Measurements from ENCODE around the gene CHCHD6. TPM values are rescaled to one million over a fixed set of nuclear protein-coding genes. Genes with fewer than 3 reads are reported as not detected.

The CHCHD6 gene
- total RNA-seq, 1 donor from 2014 or later, result 3.7 TPM

DNA sequence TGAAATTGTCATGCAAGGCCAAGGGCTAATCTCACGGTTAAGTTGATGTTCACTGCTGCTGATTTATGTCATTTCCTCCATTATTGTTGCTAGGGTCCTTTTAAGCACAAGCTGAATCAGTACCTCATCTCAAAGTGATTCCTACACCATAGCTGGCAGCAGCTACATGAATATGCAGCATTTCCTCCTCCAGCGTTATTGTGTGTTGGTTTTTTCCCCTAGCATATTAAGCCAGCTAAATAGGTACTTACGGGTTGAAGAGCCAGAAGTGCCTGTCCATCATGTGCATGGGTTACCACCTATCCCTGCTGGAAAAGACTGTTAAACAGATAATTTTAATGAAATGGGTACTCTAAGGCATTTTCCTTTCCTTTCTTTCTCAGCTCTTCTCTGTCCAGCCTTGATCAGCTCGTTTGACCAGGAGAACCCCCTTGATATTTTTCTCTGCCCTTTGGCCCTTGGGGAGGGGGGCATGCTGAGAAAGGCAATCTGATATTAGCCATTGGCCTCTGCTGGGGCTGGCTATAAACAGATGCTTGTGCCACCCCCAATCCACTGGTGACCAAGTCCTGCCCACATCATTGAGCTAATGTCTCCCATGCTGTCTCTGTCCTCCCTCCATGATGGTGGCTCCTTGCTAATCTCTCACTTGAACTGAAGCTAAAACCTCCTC, 163.3 kb downstream of the CHCHD6 start:
- no peak for DNase-seq

DNA sequence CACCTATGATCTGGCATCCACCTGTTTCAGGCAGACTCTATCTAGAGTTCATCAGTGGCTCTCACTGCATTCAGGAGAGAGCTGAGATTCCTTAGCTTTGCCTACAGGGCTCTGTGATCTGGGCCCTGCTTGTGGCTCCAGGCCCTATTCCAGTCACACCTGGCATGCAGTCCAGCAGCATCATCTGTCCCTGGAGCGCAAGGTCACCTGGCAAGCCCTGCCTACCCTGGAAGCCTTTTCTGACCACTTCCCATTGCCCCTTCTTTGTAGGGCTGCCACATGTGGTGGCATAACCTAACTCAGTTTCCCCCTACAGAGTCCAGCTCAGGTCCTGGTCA, 163.8 kb downstream of the CHCHD6 start:
- no peak for DNase-seq

DNA sequence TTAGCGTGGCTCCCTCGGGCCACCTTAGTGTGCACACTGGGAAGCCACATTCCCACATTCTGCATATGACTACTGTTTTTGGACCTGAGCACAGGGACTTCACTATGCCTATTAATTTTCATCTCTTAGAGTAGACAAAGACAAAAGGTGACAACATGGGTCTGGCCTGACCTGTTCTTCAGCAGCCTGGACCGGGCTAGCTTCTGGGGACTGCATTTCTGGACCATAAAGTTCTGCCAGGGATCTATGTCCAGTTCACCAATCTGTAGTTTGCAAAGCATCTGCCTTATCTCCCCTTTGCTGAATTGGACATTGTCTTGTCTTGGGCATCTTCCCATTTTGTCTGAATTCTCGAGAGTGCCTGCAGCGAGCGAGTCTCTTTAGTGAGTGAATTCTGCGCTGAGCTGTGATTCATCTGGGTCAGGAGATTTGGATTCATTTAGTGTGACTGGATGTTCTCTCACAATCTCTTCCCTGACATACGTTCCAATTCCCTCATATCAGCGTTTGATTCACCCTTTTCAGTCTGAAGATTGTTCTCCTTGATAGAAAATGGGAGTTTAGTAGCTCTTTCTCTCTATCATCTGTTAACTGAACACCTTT, 166.7 kb downstream of the CHCHD6 start:
- no peak for DNase-seq

DNA sequence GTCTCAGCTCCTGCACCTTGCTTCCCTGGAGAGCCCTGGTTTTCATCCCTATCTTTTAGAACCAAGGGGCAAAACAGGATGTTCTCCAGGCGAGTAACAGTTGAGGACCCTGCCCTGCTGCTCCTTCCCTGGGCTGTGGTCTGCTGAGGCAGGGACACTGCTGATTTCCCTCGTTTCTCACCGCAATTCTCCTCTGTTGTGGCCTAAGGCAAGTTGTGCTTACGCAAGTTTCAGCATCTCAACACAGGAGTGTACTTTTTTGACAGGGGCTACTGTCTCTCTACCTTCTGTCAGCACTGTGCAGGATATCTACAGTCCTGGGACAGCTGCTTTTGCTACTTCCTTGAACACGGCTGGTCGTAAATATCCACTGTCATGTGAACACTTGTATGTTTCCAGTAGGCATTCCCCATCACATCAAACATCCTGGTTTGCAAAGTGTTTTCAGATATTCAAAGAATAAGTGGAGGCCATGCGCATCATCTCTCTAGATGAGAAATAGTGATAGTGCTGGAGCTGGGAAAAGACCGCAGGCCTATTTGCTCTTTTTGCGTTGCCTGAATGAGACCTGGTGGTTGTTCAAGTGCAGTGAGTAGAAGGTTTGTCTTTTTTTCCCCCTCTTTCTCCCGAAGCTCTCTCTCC, 168.8 kb downstream of the CHCHD6 start:
- no peak for DNase-seq

DNA sequence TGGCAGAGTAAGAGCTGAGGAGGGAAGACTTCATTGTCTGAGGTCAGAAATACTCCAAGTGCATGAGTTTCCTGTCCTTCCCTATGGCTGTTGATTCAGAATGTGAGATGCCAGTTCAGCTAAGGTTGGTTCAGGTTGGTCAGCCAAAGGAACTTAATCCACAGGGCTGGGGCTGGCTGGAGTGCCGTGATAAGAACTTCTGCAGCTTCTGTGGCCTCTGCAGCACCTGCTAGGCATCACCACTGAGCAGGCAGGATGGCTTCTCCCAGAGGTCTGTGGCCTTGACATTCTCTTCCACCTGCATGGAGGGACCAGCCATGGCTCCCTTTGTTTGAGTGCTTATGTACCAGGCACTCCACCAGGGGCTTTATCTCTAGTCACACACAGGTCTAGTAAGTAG, 169.4 kb downstream of the CHCHD6 start:
- no peak for DNase-seq

DNA sequence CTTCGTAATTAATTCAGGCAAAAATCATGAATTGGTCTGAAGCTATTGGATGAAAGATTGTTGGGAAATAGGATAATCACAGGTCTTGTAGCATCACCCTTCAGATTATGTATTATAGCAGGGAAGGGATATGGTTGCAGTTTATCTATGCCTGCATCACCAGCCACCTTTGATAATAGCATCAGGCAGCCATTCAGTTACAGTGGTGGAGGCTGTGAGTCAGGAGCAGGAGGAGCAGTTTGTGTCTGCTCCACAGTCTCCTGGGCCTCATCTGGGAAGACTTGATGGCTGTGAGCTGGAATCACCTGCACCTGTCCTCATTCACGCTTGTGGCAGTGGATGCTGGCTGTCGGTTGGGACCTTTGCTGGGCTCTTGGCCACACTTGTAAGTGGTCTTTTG, 174.6 kb downstream of the CHCHD6 start:
- no peak for DNase-seq

DNA sequence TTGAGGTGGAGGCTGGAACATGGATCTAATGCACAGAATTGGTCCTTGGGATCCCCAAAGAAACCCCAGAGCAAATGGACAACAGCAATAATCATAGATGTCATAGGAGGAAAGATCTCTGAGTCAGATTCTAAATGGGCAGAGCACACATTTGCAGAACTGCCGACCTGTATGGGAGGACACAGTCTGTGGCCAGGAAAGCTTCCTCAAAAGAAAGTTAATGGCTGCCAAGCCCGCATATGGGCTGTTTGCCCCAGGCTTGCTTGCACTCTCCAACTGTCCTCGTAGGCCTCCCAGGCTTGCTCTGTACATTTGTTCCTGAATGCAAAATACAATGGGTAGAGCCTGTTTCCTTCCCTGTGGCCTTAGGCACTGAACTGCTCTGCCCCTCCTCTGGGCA, 176.9 kb downstream of the CHCHD6 start:
- DNase-seq, result no peak

DNA sequence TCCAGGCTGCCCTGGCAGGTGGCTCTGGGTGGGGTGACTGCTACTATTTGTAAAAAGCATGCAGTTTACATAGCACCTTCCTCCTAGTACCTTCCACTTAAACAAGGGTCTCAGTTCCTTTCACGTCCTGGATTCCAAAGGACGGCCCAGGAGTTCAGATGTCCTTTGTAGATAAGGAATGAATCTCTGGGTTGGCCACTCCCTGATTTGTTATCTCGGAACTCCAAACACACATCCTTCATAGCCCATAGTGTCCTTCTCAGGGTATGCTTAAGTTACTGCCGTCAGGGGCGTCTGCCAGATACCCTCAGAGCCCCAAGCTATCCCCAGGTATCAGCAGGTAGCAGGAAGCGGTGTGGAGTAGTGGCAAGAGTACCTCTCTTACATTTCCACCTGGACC, 177.8 kb downstream of the CHCHD6 start:
- DNase-seq, result no peak

DNA sequence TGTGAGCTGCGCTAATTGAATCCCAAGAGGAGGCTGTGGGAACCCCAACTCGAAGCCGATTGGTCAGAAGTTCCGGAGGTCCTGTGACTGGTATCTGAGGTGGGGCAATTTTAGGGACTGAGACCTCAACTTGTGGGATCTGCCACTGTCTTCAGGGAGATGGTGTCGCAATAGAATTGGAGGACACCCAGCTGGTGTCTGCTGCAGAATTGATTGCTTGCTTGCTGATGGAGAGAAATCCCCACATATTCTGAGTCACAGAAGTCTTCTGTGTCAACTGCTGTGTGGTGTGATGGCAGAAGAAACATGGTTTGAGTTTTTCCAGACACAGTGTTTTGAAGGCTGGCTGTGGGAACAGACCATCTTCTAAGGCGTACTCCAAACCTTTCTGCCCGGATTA, 179.2 kb downstream of the CHCHD6 start:
- no peak for DNase-seq

DNA sequence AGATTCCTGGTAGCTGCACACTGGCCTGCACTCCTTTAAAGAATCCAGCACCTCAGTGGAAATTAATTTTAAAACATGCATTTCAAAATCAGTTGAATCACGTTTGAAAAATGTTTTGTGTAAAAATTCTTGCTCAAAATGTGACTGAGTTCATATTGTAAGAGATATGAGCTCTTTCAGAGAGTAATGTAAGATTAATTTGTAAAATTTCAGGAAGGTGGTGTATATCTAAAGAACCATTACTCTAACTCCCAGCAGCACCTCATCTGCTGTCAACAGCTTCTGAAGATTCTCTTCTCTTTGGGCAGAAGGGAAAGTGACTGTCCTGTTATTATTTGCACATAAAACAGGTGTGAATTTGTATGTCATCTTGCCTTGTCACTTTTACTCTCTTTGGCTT, 181.4 kb downstream of the CHCHD6 start:
- DNase-seq, result no peak

DNA sequence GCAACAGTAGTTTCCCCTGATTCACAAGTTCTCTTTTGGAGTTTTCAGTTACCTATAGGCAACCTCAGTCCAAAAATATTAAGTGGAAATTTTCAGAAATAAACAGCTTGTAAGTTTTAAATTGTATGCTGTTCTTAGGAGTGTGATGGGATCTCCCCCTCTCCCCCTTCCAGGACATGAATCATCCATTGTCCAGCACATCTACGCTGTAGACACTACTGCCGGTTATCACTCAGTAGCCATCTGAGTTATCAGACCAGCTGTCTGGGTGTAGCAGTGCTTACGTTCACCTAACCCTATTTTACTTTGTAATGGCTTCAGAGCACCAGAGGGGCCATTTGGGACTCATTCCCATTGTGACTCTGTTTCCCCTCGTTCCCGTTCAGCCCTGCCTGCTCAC, 182.2 kb downstream of the CHCHD6 start:
- DNase-seq, result peak; percentile 80

DNA sequence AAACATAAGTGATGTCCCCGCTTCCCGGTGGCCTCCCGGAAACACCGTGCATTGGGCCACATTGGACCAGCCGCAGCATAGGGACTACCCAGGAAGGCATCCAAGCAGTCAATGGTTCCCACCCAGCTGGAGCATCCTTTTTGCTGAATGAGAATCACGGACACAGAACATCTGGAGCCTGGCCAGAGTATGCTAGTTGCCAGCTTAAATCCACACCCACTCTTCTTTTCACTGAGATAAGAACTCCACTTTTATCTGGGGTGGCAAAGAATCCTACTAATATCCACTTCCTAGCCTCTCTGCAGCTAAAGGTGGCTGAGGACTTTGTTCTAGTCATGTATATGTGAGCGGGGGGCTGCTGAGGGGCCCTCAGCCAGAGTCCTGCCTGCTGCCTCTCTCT, 183.6 kb downstream of the CHCHD6 start:
- no peak for DNase-seq

DNA sequence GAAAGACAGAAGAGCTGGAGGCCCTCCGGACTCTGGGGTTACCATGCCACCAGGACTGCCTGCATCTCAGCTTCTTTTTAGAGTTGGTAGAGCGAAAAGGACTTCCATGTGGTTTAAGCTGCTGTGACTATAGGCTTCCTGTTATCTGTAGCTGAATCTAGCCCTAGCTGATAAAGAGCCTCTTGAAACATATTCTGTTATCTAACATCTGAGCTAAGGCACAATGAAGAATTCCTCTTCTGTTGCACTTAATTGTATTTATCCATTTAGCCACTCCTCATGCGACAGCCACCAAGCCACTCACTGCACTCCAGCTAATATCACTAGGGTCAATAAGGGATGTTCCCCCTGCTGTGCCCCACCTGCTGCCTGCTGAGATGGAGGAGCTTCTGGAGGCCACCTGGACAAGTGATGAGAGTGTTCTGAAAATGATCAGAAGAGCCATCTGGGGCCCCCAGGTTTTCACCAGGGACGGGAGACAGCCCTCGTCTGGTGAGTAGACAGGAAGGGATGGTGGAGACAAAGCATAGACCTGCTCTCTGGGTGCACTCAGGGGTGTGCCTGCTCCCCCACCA, 184.2 kb downstream of the CHCHD6 start:
- no peak for DNase-seq

DNA sequence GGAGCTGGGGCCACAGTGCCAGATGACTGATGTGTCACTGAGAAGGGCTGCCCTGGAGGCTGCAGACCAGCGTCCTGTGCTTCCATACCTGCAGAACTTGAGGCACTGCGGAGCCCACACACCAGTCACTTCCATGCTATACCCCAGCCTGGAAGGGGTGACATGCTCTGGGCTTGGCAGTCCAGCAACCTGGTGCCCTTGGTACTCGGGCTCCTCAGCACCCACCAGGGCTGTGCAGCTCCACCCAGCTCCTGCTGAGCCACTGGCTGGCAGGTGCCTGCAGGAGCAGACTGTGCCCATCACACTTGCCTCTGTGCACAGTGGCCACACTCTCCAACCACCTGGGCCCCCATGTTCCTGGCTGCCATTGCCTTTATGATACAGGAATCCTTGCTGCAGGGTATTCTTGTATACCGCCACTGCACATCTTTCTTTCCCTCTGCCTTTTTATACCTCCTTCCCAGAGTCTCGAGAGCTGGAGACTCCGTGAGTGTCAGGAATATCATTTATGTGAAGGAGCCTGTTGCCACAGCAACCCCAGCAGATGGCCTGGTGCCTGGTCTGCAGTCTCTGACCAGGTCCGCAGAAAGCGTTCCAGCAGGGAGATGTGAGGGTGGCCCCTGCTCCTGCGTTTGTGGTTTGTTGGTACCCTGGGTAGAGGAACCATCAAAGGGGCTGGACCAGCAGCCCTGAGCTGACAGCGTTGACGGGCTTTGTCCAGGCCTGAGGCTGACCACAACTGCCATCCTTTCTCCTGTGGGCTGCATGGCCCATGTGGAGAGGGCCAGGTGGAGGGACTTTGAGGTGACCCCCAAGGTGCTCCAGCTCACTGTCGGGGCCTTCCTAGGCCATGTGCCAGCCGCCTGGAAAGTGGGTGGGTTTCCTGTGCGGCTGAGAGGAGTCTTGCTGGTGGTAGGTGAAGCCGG, 185.5 kb downstream of the CHCHD6 start:
- DNase-seq, result no peak

DNA sequence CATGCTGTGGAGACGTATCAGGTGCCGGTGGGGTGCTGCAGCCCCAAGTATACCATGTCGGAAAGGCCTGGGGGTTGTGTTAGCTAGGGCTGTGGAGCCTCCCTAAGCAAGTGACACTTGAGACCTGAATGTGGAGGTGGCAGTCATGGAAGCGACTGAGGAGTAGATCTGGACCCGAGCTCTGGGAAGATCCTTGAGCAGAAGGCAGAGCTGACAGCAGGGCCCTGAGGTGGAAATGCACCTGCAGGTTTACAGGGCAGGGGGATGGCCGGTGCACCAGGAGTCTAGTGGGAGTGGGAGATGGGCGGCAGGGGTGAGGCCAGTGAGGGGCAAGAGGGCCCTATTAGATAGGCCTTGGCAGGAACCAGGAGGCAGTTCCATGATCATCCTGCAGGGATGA, 187.1 kb downstream of the CHCHD6 start:
- no peak for DNase-seq

DNA sequence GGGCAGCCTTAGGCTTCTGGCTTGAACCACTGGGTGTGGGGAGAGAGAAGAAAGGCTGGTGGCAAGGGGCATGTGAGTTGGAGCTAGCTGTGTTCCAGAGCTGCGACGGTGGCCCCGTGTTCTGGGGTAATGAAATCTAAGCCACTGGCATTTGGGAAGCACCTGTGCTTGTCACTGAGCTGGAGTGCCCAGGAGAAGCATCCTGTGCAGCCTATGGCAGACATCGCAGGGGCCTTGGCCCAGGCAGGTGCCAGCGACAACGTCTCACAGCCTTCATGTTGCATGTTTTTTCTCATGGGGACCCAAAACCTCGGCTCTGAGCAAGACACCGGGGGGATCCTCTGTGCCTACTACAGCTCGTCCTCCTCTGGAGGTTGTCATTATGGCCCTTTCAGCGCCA, 187.8 kb downstream of the CHCHD6 start:
- DNase-seq, result no peak

DNA sequence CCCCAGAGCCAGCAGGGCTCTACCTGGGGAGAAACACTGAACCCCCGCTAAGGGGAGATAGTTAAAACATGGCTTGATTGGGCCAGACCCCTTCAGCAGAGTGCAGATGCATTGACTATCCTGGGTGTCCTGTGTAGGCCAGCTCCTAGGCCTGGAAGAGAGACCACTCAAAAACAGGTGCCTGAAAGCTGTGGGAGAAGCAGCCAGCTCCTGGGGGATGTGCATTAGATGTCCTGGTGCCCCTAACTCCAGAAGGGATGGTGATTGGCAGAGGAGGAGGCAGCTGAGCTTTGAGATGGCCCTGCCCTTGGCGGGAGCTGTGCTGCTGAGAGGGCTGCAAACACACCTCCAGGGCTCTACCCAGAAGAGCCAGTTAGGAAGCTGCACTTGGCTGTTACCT, 189.6 kb downstream of the CHCHD6 start:
- DNase-seq, result no peak

DNA sequence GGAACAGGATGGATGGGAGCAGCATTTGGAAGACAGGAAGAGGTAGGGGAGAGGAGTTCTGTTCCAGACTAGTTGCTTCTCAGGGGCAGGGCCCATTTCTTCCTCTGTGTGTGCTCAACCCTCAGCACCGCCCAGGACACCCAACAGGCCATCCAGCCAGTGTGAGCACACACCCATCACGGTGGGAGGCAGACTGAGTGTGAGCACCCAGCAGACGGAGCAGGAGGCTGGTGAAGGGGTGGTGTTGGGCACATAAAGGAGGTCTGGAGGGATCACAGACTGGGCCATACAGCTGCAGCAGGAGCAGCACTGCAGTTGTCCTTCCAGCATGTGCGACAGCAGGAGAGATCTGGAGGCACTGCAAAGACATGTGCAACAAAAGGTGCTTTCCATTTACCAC, 190.4 kb downstream of the CHCHD6 start:
- DNase-seq, result no peak

DNA sequence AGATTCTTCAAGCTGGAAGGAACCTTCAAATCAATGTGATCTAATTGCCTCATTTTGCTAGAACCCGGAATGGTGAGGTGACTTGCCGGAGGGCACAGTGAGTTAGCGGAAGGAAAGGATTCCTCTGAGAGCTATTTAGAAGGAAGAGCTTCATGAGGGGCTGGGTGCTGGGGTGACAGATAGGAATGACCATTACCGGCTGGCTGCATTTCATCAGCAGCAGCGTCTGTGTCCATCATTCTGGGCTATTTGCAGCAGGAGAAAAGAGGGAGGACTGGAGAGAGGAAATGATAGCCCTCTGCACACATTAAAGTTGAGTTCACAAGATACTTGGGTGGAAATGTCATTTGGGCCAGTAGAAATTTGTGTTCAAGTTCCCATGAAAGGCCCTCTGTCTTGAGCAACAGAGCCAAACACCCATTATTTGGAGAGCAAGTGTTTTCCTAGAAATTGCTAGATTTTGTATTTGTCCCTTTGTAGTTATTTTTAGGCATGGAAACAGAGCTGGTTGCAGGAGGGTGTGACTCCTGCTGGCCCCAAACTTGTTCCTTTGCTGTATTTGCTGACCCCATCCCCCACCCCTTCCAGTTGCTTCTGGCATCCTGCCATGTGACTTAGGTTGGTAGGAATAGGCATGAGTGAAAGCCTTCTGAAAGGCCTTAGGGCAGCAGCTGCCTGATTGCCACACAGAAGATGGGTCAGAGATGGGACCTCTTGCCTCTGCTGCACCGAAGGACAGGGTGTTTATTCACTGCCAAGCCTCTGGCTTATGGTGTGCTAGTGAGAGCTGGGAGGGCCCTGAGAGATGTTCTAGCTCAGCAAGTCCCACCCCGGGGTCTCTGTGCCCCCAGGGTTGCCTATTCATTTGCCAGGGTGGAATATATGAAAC, 191.4 kb downstream of the CHCHD6 start:
- no peak for DNase-seq

DNA sequence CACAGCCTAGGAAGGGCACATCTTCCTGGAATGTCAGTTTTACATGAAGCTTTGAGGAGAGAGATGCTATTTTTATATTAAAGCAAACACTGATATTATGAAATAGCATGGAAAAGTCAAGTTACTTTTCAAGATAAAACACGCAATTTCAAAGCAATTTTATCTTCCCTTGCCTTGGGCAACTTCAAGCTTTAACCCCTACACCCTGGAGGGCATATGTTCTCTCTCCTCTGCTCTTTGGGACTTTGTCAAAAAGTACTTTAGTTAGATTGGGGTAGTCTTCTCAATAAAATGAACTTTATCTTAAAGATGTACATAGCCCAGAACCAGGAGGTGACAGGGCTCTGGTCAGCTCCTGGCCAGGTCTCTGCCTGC, 192.0 kb downstream of the CHCHD6 start:
- no peak for DNase-seq

DNA sequence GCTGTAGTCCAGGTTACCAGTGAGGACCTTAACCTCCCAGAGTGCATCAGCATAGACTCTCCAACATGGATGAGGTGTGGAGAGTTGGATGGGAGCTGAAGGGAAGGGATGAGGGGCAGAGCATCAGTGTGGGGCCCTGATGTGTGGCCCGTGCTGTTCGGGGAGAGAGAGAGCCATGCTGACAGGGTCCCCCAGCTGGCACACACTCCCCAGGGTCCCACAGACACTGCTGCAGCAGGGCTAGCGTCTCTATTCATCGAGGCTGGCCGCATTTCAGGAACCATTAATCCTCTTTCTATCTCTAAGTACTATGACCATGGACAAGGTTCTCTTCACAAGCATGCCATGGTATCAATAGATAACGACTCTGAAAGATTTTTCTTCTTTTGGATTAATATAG, 192.9 kb downstream of the CHCHD6 start:
- no peak for DNase-seq

DNA sequence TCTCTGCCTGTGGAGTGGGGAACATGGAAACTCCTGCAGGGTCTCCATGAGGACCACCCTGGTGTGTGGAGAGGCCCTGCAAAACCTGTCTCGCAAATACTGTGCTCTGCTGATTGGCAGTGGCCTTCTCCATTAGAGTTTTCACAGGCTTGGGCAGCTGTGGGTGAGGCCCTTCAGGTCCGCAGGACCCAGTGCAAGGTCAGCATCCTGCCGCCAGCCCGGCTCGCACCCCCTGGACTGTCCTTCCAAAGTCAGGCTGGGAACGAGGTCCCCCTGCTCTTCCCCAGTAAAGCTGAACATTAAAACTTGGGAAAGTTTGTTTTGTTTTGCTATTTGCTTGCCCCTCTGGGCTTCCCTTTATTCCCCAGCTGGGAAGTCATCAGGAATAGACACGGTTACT, 193.9 kb downstream of the CHCHD6 start:
- DNase-seq, result no peak
